Natural killer cell (primary cell): ENCODE measurements around the gene RNF17. TPM values are rescaled to one million over a fixed set of nuclear protein-coding genes. Genes with fewer than 3 reads are reported as not detected.

ENCODE experiments used
- ATAC-seq, 3 donors: fragments of 150-1000 bp in 2 of 3; fragments of 200-7000 bp in 1 of 3; cut with Tn5 transposase; 1 replicate in 1 of 3; 2 replicates in 2 of 3; pipeline ENCODE4 v1.10.0; 2021; ENCODE audit warnings: mild to moderate bottlenecking in 2 of 3, moderate library complexity in 2 of 3
- DNase-seq, 2 donors: peaks; one replicate each; pipeline versions ENCODE4 v3.0.0 to v3.0.0-alpha.2; 2013 to 2021; ENCODE audit warnings: mixed read lengths in 1 of 2
- H3K27ac ChIP-seq: one replicate; pipeline ENCODE4 v1.5.1; 2013; ENCODE audit warnings: mild to moderate bottlenecking, low read length
- H3K27me3 ChIP-seq: one replicate; pipeline ENCODE4 v1.6.1; 2013; ENCODE audit warnings: low read length; ENCODE audit not compliant: control insufficient read depth, insufficient read depth
- H3K36me3 ChIP-seq: one replicate; pipeline ENCODE4 v1.6.1; 2013; ENCODE audit warnings: low read length; ENCODE audit not compliant: control insufficient read depth, insufficient read depth
- H3K4me1 ChIP-seq: one replicate; pipeline ENCODE4 v1.6.1; 2013; ENCODE audit warnings: low read length; ENCODE audit not compliant: control insufficient read depth, insufficient read depth
- H3K4me3 ChIP-seq: one replicate; pipeline ENCODE4 v1.5.1; 2013; ENCODE audit warnings: low read length
- H3K9me3 ChIP-seq: one replicate; pipeline ENCODE4 v1.6.1; 2013; ENCODE audit warnings: low read length; ENCODE audit not compliant: control insufficient read depth, insufficient read depth
- H3K27ac Mint-ChIP-seq, 2 donors: one replicate each; pipeline ENCODE4 v1.8.0; 2022; ENCODE audit warnings: mild to moderate bottlenecking in 2 of 2, mixed read lengths in 2 of 2, moderate library complexity in 1 of 2
- H3K27me3 Mint-ChIP-seq, 2 donors: one replicate each; pipeline ENCODE4 v1.8.0; 2022; ENCODE audit warnings: low read depth in 2 of 2, mixed read lengths in 2 of 2
- H3K36me3 Mint-ChIP-seq: one replicate; pipeline ENCODE4 v1.8.0; 2022; ENCODE audit warnings: mixed read lengths
- H3K4me1 Mint-ChIP-seq, 2 donors: one replicate each; pipeline ENCODE4 v1.8.0; 2022; ENCODE audit warnings: mixed read lengths in 2 of 2
- H3K4me3 Mint-ChIP-seq: one replicate; pipeline ENCODE4 v1.8.0; 2022; ENCODE audit warnings: mild to moderate bottlenecking, moderate library complexity, mixed read lengths
- H3K9me3 Mint-ChIP-seq, 2 donors: one replicate each; pipeline ENCODE4 v1.8.0; 2022; ENCODE audit warnings: mixed read lengths in 2 of 2
- CTCF ChIP-seq: fragments of 200-600 bp; IDR thresholded peaks from one replicate; pipeline ENCODE4 v1.8.0; 2022; ENCODE audit warnings: antibody characterized with exemption
- WGBS: methylation state at CpG from one replicate; pipeline ENCODE4 v1.1.7; 2013; ENCODE audit warnings: missing lambda C conversion rate; ENCODE audit not compliant: insufficient coverage; 5-methylcytosine and 5-hydroxymethylcytosine counted together
- intact Hi-C: fragments of 100-400 bp; cut with micrococcal nuclease; formaldehyde crosslinking; loops from one replicate; pipeline ENCODE4 v1.14.2; 2022
- total RNA-seq, 4 donors: library from RNA; stranded (reverse); fragments of 120-200 nt in 1 of 4; gene quantifications; one replicate each; pipeline versions ENCODE4 v1.2.3 to v1.2.4, GENCODE V29; 2013 to 2022

RNF17 gene
- total RNA-seq, 3 donors from 2014 or later (not counting 1 experiment from before 2014, with no cell fraction given), result not detected

- DNase-seq (no peak), ATAC-seq (no peak)
- Histone ChIP-seq H3K4me1 (no peaks in the 10 kb centered on the region), H3K27me3 (no peaks in the 10 kb centered on the region), H3K4me3 (no peak overlapping the region), H3K9me3 (no peaks in the 10 kb centered on the region), H3K27ac (no peak overlapping the region), H3K36me3 (peaks cover 15% of the 10 kb centered on the region)
- TF ChIP-seq CTCF, result no peak
- H3K4me1 Mint-ChIP-seq, result peaks cover 0 to 5% of the 10 kb centered on the region in 2 donors
- H3K27ac Mint-ChIP-seq, result no peak overlapping the region
- no peaks in the 10 kb centered on the region for H3K9me3 Mint-ChIP-seq
- H3K4me3 Mint-ChIP-seq, result no peak overlapping the region
- intact Hi-C loops, result no loop called here
- H3K27me3 Mint-ChIP-seq, result no peaks in the 10 kb centered on the region
- no CpG with 5 or more reads among the region's 2 CpGs for WGBS
- no peaks in the 10 kb centered on the region for H3K36me3 Mint-ChIP-seq
Observed at GRCh38 chr13:24910502-24911132, 146.6 kb downstream of the RNF17 start.

GRCh38 chr13:24911133-24911908 is 147.4 kb downstream of the RNF17 start:
- ATAC-seq (no peak), DNase-seq (no peak)
- peaks cover 13% of the 10 kb centered on the region for H3K36me3 ChIP-seq
- intact Hi-C loops, result no loop called here
- Mint-ChIP-seq H3K27ac (no peak overlapping the region), H3K9me3 (no peaks in the 10 kb centered on the region), H3K36me3 (no peaks in the 10 kb centered on the region), H3K27me3 (no peaks in the 10 kb centered on the region), H3K4me3 (no peak overlapping the region), H3K4me1 (peaks cover 0 to 5% of the 10 kb centered on the region in 2 donors)
- no peaks in the 10 kb centered on the region for H3K9me3 ChIP-seq
- no peaks in the 10 kb centered on the region for H3K4me1 ChIP-seq
- no peak for TF ChIP-seq CTCF
- H3K4me3 ChIP-seq, result no peak overlapping the region
- WGBS, result 80% methylated on average over 10 of the region's 10 CpGs
- no peaks in the 10 kb centered on the region for H3K27me3 ChIP-seq
- no peak overlapping the region for H3K27ac ChIP-seq

- Mint-ChIP-seq H3K4me1 (peaks cover 0 to 5% of the 10 kb centered on the region in 2 donors), H3K27ac (no peak overlapping the region), H3K4me3 (no peak overlapping the region), H3K9me3 (no peaks in the 10 kb centered on the region), H3K27me3 (no peaks in the 10 kb centered on the region), H3K36me3 (no peaks in the 10 kb centered on the region)
- no peaks in the 10 kb centered on the region for H3K4me1 ChIP-seq
- no peak for ATAC-seq
- H3K4me3 ChIP-seq, result no peak overlapping the region
- intact Hi-C loops, result no loop called here
- DNase-seq, result no peak
- no peak for TF ChIP-seq CTCF
- no peaks in the 10 kb centered on the region for H3K36me3 ChIP-seq
- H3K27me3 ChIP-seq, result no peaks in the 10 kb centered on the region
- no peaks in the 10 kb centered on the region for H3K9me3 ChIP-seq
- H3K27ac ChIP-seq, result no peak overlapping the region
Observed at GRCh38 chr13:24916464-24916863, 152.5 kb downstream of the RNF17 start.
